IMR-90 (cell line): ENCODE data around the gene NRF1. TPM values are rescaled to one million over a fixed set of nuclear protein-coding genes. Genes with fewer than 3 reads are reported as not detected.
"Not testable (repeated sequence)": the region's sequence is repeated elsewhere in the genome, so short reads cannot be mapped to it uniquely, and the experiment has no call there.

ENCODE experiments used
- ATAC-seq: fragments of 200-7000 bp; cut with Tn5 transposase; 2 replicates; pipeline ENCODE4 v1.9.1; 2020; ENCODE audit warnings: low read depth, mild to moderate bottlenecking, moderate library complexity
- BruUV-seq: library from RNA; stranded (reverse); fragments of 400-500 nt; replicated peaks from 2 replicates; lab custom pipeline; 2021; lab: Mats Ljungman, UMichigan
- CTCF ChIA-PET: fragments of 300-600 bp; formaldehyde crosslinking; extraction: SDS; loops from one replicate; lab custom pipeline; 2021; ENCODE audit warnings: antibody characterized with exemption; lab: Yijun Ruan, JAX
- POLR2A ChIA-PET: fragments of 300-600 bp; sonication (Branson Sonifier 250); formaldehyde crosslinking; loops from one replicate; lab custom pipeline; 2022; ENCODE audit warnings: antibody characterized with exemption; ENCODE audit not compliant: unreplicated experiment; lab: Charles Lee
- DNase-seq: peaks from one replicate; pipeline ENCODE4 v3.0.0; 2013
- H2AFZ ChIP-seq: replicated peaks from 2 replicates; pipeline ENCODE3; 2013; ENCODE audit warnings: low read length, mild to moderate bottlenecking; ENCODE audit not compliant: poor library complexity
- H2AK5ac ChIP-seq: 2 replicates; pipeline ENCODE4 v1.6.1; 2013; ENCODE audit warnings: low read depth, low read length, inconsistent platforms
- H2AK9ac ChIP-seq: replicated peaks from 2 replicates; pipeline ENCODE3; 2013; ENCODE audit warnings: mild to moderate bottlenecking, low read depth, low read length, moderate library complexity; ENCODE audit not compliant: poor library complexity
- H2BK120ac ChIP-seq: 2 replicates; pipeline ENCODE4 v1.6.1; 2013; ENCODE audit warnings: low read depth, low read length, inconsistent platforms
- H2BK15ac ChIP-seq: 3 replicates; pipeline ENCODE4 v1.6.1; 2013; ENCODE audit warnings: low read depth, low read length, inconsistent platforms
- H2BK20ac ChIP-seq: 2 replicates; pipeline ENCODE4 v1.6.1; 2013; ENCODE audit warnings: low read depth, mild to moderate bottlenecking, inconsistent platforms, low read length, moderate library complexity
- H2BK5ac ChIP-seq: 2 replicates; pipeline ENCODE4 v1.6.1; 2013; ENCODE audit warnings: mild to moderate bottlenecking, low read depth, low read length, inconsistent platforms; ENCODE audit not compliant: poor library complexity, severe bottlenecking
- H3K14ac ChIP-seq: replicated peaks from 2 replicates; pipeline ENCODE4 v1.6.1; 2013; ENCODE audit warnings: low read depth, low read length, inconsistent platforms
- H3K18ac ChIP-seq: 2 replicates; pipeline ENCODE4 v1.6.1; 2013; ENCODE audit warnings: low read depth, low read length, control low read depth
- H3K23ac ChIP-seq: 2 replicates; pipeline ENCODE4 v1.6.1; 2013; ENCODE audit warnings: low read depth, low read length, inconsistent platforms
- H3K27ac ChIP-seq: 2 replicates; pipeline ENCODE4 v1.5.1; 2013; ENCODE audit warnings: mild to moderate bottlenecking, control low read depth, low read length; ENCODE audit not compliant: insufficient read depth
- H3K27me3 ChIP-seq: 2 replicates; pipeline ENCODE4 v1.6.1; 2013; ENCODE audit warnings: low read length; ENCODE audit not compliant: control insufficient read depth, insufficient read depth
- H3K36me3 ChIP-seq: 2 replicates; pipeline ENCODE4 v1.6.1; 2013; ENCODE audit warnings: low read length, mixed read lengths; ENCODE audit not compliant: control insufficient read depth, insufficient read depth
- H3K4ac ChIP-seq: 2 replicates; pipeline ENCODE4 v1.6.1; 2013; ENCODE audit warnings: low read depth, low read length, inconsistent platforms
- H3K4me1 ChIP-seq: 2 replicates; pipeline ENCODE4 v1.6.1; 2013; ENCODE audit warnings: low read length, mixed read lengths; ENCODE audit not compliant: control insufficient read depth, insufficient read depth
- H3K4me2 ChIP-seq: 2 replicates; pipeline ENCODE4 v1.6.1; 2013; ENCODE audit warnings: low read depth, mild to moderate bottlenecking, control low read depth, low read length, moderate library complexity
- H3K4me3 ChIP-seq: 2 replicates; pipeline ENCODE4 v1.5.1; 2013; ENCODE audit warnings: low read depth, mild to moderate bottlenecking, control low read depth, low read length, moderate library complexity; ENCODE audit not compliant: insufficient read depth
- H3K56ac ChIP-seq: 2 replicates; pipeline ENCODE4 v1.6.1; 2013; ENCODE audit warnings: low read length, inconsistent platforms; ENCODE audit not compliant: insufficient read depth; ENCODE audit errors: extremely low read depth
- H3K79me1 ChIP-seq, 2 experiments: 2 replicates each; pipeline ENCODE4 v1.6.1; 2013; ENCODE audit warnings: low read length in 2 of 2, inconsistent platforms in 1 of 2, low read depth in 1 of 2
- H3K9ac ChIP-seq: 2 replicates; pipeline ENCODE4 v1.6.1; 2013; ENCODE audit warnings: low read depth, low read length, control low read depth
- H3K9me1 ChIP-seq: 2 replicates; pipeline ENCODE4 v1.6.1; 2013; ENCODE audit warnings: low read length, inconsistent platforms; ENCODE audit not compliant: insufficient read depth
- H3K9me3 ChIP-seq: 2 replicates; pipeline ENCODE4 v1.6.1; 2013; ENCODE audit warnings: low read length; ENCODE audit not compliant: control insufficient read depth, insufficient read depth
- H4K20me1 ChIP-seq: 2 replicates; pipeline ENCODE4 v1.6.1; 2013; ENCODE audit warnings: low read length, inconsistent platforms; ENCODE audit not compliant: insufficient read depth
- H4K5ac ChIP-seq: 2 replicates; pipeline ENCODE4 v1.6.1; 2013; ENCODE audit warnings: mild to moderate bottlenecking, low read depth, low read length, control low read depth
- H4K8ac ChIP-seq, 2 experiments: 2 replicates each; pipeline ENCODE4 v1.6.1; 2013; ENCODE audit warnings: low read depth in 2 of 2, low read length in 2 of 2, control low read depth in 1 of 2, inconsistent platforms in 1 of 2
- H4K91ac ChIP-seq: 2 replicates; pipeline ENCODE4 v1.6.1; 2013; ENCODE audit warnings: low read depth, low read length, inconsistent platforms; ENCODE audit not compliant: insufficient read depth
- CHD1 ChIP-seq: IDR thresholded peaks from 2 replicates; pipeline ENCODE4 v1.6.1; 2012; ENCODE audit warnings: low read depth, low read length, improper control_type of control experiment
- WGBS, 2 experiments: methylation state at CpG; one replicate each; pipeline versions ENCODE4 v1.1.5 to v1.1.7; 2013; ENCODE audit warnings: missing lambda C conversion rate in 2 of 2; ENCODE audit not compliant: insufficient read length in 1 of 2; ENCODE audit errors: extremely low coverage in 2 of 2; 5-methylcytosine and 5-hydroxymethylcytosine counted together
- dilution Hi-C: fragments of 300-500 bp; cut with HindIII; formaldehyde crosslinking; loops from one replicate; pipeline ENCODE4 v1.14.3; 2018; ENCODE audit warnings: low sequenced_read_pairs; ENCODE audit not compliant: unreplicated experiment
- in situ Hi-C: fragments of 300-500 bp; cut with MboI; formaldehyde crosslinking; loops from 3 replicates; pipeline ENCODE4 v1.14.3; 2019; ENCODE audit warnings: low sequenced_read_pairs, inconsistent platforms, mixed read lengths
- intact Hi-C: fragments of 100-400 bp; cut with micrococcal nuclease; formaldehyde crosslinking; loops from 2 replicates; pipeline ENCODE4 v1.10.0; 2022
- polyA plus RNA-seq, 3 experiments: library from polyadenylated mRNA; depleted of rRNA; stranded (reverse); fragments of >200 nt; gene quantifications; 2 replicates each; pipeline ENCODE4 v1.2.3, GENCODE V29; 2012; ENCODE audit warnings: low replicate concordance in 1 of 3
- total RNA-seq: library from RNA; depleted of rRNA; stranded (reverse); fragments of >200 nt; gene quantifications from 2 replicates; pipeline ENCODE4 v1.2.3, GENCODE V29; 2012

The NRF1 gene
- total and polyA plus RNA-seq, 2 of the 4 experiments (the other 2 are of a cell fraction) = 11.4 to 15.8 TPM

- TF ChIP-seq CHD1 = no peak
Measured at GRCh38 chr7:129635300-129636029, 23.9 kb downstream of the NRF1 start (continued).

GRCh38 chr7:129636030-129636550 is 24.6 kb downstream of the NRF1 start:
- DNase-seq, intact Hi-C loops, POLR2A ChIA-PET, H4K5ac ChIP-seq, H2BK120ac ChIP-seq, H2AK5ac ChIP-seq, H3K9ac ChIP-seq, H2BK20ac ChIP-seq, H2BK15ac ChIP-seq, BruUV-seq, dilution Hi-C loops, H3K27ac ChIP-seq, H3K9me3 ChIP-seq, H3K14ac ChIP-seq, H3K18ac ChIP-seq, H3K4ac ChIP-seq, H3K9me1 ChIP-seq, H3K4me2 ChIP-seq, H3K56ac ChIP-seq, H3K4me3 ChIP-seq, H3K23ac ChIP-seq, H4K8ac ChIP-seq, H3K36me3 ChIP-seq, H2AK9ac ChIP-seq, ATAC-seq, H2BK5ac ChIP-seq, H3K4me1 ChIP-seq, CTCF ChIA-PET, H3K27me3 ChIP-seq, H2AFZ ChIP-seq, in situ Hi-C loops, H4K91ac ChIP-seq: not testable (repeated sequence)
- Histone ChIP-seq H4K20me1 (peaks cover 10% of the 10 kb centered on the region; the same call in 1 of the 2 replicates), H3K79me1 (peaks cover 43 to 47% of the 10 kb centered on the region in 2 experiments)
- no CpG with 5 or more reads among the region's 5 CpGs for WGBS, 2 experiments
